Retinal pigment epithelial cell (primary cell): ENCODE results near the gene FLNC.
A peak's percentile ranks its signal among the peaks of the same experiment; 100 is the strongest.

Experiments
- DNase-seq: peaks from one replicate; pipeline ENCODE4 v3.0.0-alpha.2; 2010; ENCODE audit warnings: low read depth
- H3K4me3 ChIP-seq: 2 replicates; pipeline ENCODE4 v1.5.1; 2011; ENCODE audit warnings: mild to moderate bottlenecking, low read length, control low read depth, moderate library complexity
- TF ChIP-seq, protein P1 (sequence below): conservative IDR thresholded peaks from 2 replicates; pipeline ENCODE4 v1.5.1; 2011; ENCODE audit warnings: low read depth, low read length, control low read depth, inconsistent platforms

The FLNC gene

GRCh38 chr7:128794020-128794419 lies 36.2 kb upstream of the FLNC start:
- DNase-seq, result no peak
- TF ChIP-seq, protein P1, sequence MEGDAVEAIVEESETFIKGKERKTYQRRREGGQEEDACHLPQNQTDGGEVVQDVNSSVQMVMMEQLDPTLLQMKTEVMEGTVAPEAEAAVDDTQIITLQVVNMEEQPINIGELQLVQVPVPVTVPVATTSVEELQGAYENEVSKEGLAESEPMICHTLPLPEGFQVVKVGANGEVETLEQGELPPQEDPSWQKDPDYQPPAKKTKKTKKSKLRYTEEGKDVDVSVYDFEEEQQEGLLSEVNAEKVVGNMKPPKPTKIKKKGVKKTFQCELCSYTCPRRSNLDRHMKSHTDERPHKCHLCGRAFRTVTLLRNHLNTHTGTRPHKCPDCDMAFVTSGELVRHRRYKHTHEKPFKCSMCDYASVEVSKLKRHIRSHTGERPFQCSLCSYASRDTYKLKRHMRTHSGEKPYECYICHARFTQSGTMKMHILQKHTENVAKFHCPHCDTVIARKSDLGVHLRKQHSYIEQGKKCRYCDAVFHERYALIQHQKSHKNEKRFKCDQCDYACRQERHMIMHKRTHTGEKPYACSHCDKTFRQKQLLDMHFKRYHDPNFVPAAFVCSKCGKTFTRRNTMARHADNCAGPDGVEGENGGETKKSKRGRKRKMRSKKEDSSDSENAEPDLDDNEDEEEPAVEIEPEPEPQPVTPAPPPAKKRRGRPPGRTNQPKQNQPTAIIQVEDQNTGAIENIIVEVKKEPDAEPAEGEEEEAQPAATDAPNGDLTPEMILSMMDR, result peak; percentile 2
- no peak overlapping the region for H3K4me3 ChIP-seq

DNA sequence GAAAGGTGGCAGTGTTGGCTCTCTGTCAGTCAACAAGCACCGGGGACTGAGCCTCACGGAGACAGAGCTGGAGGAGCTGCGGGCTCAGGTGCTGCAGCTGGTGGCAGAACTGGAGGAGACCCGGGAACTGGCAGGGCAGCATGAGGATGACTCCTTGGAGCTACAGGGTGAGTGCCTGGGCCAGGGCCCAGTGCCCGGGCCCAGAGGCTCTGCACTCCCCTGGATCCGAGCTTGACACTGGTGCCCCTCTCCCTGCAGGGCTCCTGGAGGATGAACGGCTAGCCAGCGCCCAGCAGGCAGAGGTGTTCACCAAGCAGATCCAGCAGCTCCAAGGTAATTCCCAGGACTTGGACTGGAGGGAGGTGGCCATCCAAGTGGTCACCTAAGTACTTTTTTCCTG lies 35.8 kb upstream of the FLNC start:
- DNase-seq, result no peak
- H3K4me3 ChIP-seq, result no peak overlapping the region
- TF ChIP-seq, protein P1, result no peak

DNA sequence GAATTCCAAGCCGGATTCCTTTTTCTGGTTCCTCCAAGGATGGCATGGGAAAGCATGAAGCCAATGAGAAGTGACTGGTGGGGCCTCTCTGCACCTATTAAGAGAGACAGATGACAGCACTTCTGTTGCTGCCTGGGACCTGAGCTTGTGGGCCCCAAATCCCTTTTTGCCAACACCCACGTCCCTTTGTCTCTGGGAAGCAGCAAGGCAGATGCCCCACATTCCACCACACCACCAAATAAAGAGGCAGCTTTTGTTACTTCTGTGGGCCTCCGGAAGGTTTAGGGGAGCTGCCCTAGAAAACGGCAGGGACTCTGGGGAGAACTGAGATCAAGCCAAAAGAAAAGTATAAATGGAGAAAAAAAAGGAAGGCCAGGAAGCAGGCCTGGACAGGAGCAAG lies 35.1 kb upstream of the FLNC start:
- no peak overlapping the region for H3K4me3 ChIP-seq
- no peak for DNase-seq

DNA sequence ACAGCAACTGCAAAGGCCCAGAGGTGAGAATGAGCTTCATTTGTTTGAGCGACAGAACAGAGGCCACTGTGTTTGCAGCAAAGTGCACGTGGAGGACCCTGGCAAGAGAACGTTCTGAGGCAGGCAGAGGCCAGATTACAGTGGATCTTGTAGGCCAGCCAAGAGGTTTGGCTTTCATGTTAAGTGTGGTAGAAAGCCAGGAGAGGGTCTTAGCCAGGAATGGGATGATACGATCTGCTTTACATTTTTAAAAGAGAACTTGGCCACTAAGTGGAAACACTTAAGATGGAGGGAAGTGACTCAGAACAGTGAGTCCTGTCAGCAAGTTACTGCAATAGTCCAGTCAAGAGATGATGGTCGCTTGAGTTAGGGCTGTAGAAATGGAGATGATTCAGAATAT lies 33.9 kb upstream of the FLNC start:
- TF ChIP-seq, protein P1, result no peak
- no peak overlapping the region for H3K4me3 ChIP-seq
- no peak for DNase-seq

More for the DNA sequence above, 35.1 kb upstream of the FLNC start:
- TF ChIP-seq, protein P1, result no peak

- H3K4me3 ChIP-seq, result no peak overlapping the region
- DNase-seq, result no peak
- TF ChIP-seq, protein P1, result no peak
These were observed 30.8 kb upstream of the FLNC start for GRCh38 chr7:128799451-128799850.

DNA sequence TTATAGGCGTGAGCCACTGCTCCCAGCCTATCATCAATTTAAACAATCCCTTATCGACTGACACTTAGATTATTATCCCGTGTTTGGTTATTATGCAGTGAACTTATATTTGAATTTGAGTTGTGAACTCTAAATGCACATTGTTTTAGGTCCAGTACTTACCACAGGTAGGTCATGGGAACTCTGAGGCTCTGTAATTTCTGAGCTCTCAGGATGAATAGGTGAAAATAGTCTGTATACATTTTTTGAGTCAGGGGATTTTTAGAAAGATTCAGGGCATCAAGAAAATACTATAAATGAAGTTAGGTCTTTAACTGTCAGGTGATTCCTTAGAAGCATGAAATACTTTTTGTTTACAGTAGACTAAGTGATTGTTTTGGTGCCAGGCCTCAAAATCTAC lies 29.6 kb upstream of the FLNC start:
- TF ChIP-seq, protein P1, result no peak
- H3K4me3 ChIP-seq, result no peak overlapping the region
- DNase-seq, result no peak

DNA sequence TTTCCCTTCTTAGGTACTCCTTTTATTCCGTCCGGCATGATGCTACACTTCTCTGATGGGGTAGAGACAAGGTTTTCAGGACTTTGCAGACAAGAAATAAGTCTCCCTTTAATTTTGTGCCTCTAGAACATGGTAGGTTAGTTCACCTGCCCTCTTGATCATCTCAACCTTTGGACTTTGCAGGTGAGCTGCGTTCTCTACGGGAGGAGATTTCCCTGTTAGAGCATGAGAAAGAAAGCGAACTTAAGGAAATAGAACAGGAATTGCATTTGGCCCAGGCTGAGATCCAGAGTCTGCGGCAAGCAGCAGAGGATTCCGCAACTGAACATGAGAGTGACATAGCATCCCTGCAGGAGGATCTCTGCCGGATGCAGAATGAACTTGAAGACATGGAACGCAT lies 29.2 kb upstream of the FLNC start:
- TF ChIP-seq, protein P1, result no peak
- DNase-seq, result no peak
- H3K4me3 ChIP-seq, result no peak overlapping the region
